Liver (tissue), 9 donors: ENCODE data around the gene SIAH2. TPM values are rescaled to one million over a fixed set of nuclear protein-coding genes. Genes with fewer than 3 reads are reported as not detected.

Experiments
- DNase-seq: peaks from one replicate; pipeline ENCODE4 v3.0.0-alpha.2; 2017; ENCODE audit warnings: low spot score
- H3K27ac ChIP-seq, 2 donors: one replicate each; pipeline ENCODE4 v1.7.0; 2013; ENCODE audit warnings: inconsistent platforms in 2 of 2, low read length in 2 of 2, control low read depth in 1 of 2, low read depth in 1 of 2, mild to moderate bottlenecking in 1 of 2
- H3K27me3 ChIP-seq, 4 donors: one replicate each; pipeline versions ENCODE4 v1.6.1 to v1.7.0; 2013; ENCODE audit warnings: low read length in 3 of 4, inconsistent platforms in 1 of 4, mild to moderate bottlenecking in 1 of 4, moderate library complexity in 1 of 4; ENCODE audit not compliant: control insufficient read depth in 4 of 4, insufficient read depth in 4 of 4
- H3K36me3 ChIP-seq, 4 donors: one replicate each; pipeline versions ENCODE4 v1.6.1 to v1.7.0; 2013; ENCODE audit warnings: low read length in 3 of 4, mild to moderate bottlenecking in 3 of 4, low read depth in 1 of 4, moderate library complexity in 1 of 4; ENCODE audit not compliant: control insufficient read depth in 4 of 4, insufficient read depth in 3 of 4
- H3K4me1 ChIP-seq, 4 donors: one replicate each; pipeline versions ENCODE4 v1.6.1 to v1.7.0; 2013; ENCODE audit warnings: low read length in 3 of 4, mild to moderate bottlenecking in 3 of 4, moderate library complexity in 1 of 4; ENCODE audit not compliant: control insufficient read depth in 4 of 4, insufficient read depth in 4 of 4
- H3K4me3 ChIP-seq, 3 donors: one replicate each; pipeline versions ENCODE4 v1.6.1 to v1.7.0; 2013; ENCODE audit warnings: low read length in 3 of 3, control low read depth in 1 of 3, low read depth in 1 of 3, mild to moderate bottlenecking in 1 of 3
- H3K9ac ChIP-seq, 2 donors: one replicate each; pipeline ENCODE4 v1.7.0; 2013; ENCODE audit warnings: low read length in 2 of 2, mild to moderate bottlenecking in 2 of 2, moderate library complexity in 2 of 2, control low read depth in 1 of 2, low read depth in 1 of 2
- H3K9me3 ChIP-seq, 4 donors: one replicate each; pipeline versions ENCODE4 v1.6.1 to v1.7.0; 2013; ENCODE audit warnings: low read length in 3 of 4; ENCODE audit not compliant: control insufficient read depth in 4 of 4
- EGR1 ChIP-seq, 2 donors: IDR thresholded peaks; 2 replicates each; pipeline ENCODE4 v1.6.1; 2016 to 2018; ENCODE audit warnings: antibody characterized with exemption in 2 of 2, low read depth in 2 of 2
- FOXA1 ChIP-seq: IDR thresholded peaks from 2 replicates; pipeline ENCODE4 v1.6.1; 2016; ENCODE audit warnings: antibody characterized with exemption
- FOXA2 ChIP-seq: IDR thresholded peaks from 2 replicates; pipeline ENCODE4 v1.6.1; 2016; ENCODE audit warnings: antibody characterized with exemption
- GABPA ChIP-seq, 2 donors: IDR thresholded peaks in 1 of 2; conservative IDR thresholded peaks in 1 of 2; 2 replicates each; pipeline ENCODE4 v1.6.1; 2016; ENCODE audit warnings: antibody characterized with exemption in 2 of 2, mild to moderate bottlenecking in 1 of 2, moderate library complexity in 1 of 2
- HNF4A ChIP-seq, 2 donors: conservative IDR thresholded peaks; 2 replicates each; pipeline ENCODE4 v1.6.1; 2016; ENCODE audit warnings: antibody characterized with exemption in 2 of 2, mild to moderate bottlenecking in 2 of 2
- HNF4G ChIP-seq: IDR thresholded peaks from 2 replicates; pipeline ENCODE4 v1.6.1; 2016; ENCODE audit warnings: antibody characterized with exemption
- JUND ChIP-seq, 2 donors: IDR thresholded peaks; 2 replicates each; pipeline ENCODE4 v1.6.1; 2016; ENCODE audit warnings: antibody characterized with exemption in 2 of 2
- NR2F2 ChIP-seq: IDR thresholded peaks from 2 replicates; pipeline ENCODE4 v1.6.1; 2016; ENCODE audit warnings: antibody characterized with exemption
- RAD21 ChIP-seq, 2 donors: IDR thresholded peaks; 2 replicates each; pipeline ENCODE4 v1.6.1; 2016; ENCODE audit warnings: antibody characterized with exemption in 2 of 2, mild to moderate bottlenecking in 2 of 2
- RXRA ChIP-seq, 2 donors: IDR thresholded peaks; 2 replicates each; pipeline ENCODE4 v1.6.1; 2017 to 2018; ENCODE audit warnings: antibody characterized with exemption in 2 of 2, mild to moderate bottlenecking in 1 of 2
- SP1 ChIP-seq: IDR thresholded peaks from 2 replicates; pipeline ENCODE4 v1.6.1; 2018; ENCODE audit warnings: antibody characterized with exemption, mild to moderate bottlenecking
- TAF1 ChIP-seq: conservative IDR thresholded peaks from 2 replicates; pipeline ENCODE4 v1.6.1; 2016; ENCODE audit warnings: antibody characterized with exemption, mild to moderate bottlenecking
- YY1 ChIP-seq: IDR thresholded peaks from 2 replicates; pipeline ENCODE4 v1.6.1; 2016; ENCODE audit warnings: antibody characterized with exemption, mild to moderate bottlenecking
- WGBS: extraction: QIAGEN DNeasy Blood & Tissue Kit; methylation state at CpG from one replicate; pipeline ENCODE4 v1.1.7; 2013; 5-methylcytosine and 5-hydroxymethylcytosine counted together
- polyA plus RNA-seq, 2 donors: library from polyadenylated mRNA; stranded (reverse) in 1 of 2; unstranded in 1 of 2; fragments of 200-250 nt in 1 of 2; fragments of >200 nt in 1 of 2; fragmentation: Nextera tagmentation in 1 of 2; extraction: Ambion mirVana in 1 of 2; gene quantifications; one replicate each; pipeline versions ENCODE4 v1.2.1 to v1.2.3, GENCODE V29; 2013 to 2015
- total RNA-seq, 2 donors: library from RNA; depleted of rRNA; stranded (reverse); fragments of >200 nt; gene quantifications; one replicate each; pipeline ENCODE4 v1.2.3, GENCODE V29; 2014
- TF ChIP-seq, protein P1 (sequence below): IDR thresholded peaks from 2 replicates; pipeline ENCODE4 v1.6.1; 2016; ENCODE audit warnings: antibody characterized with exemption, mild to moderate bottlenecking
- TF ChIP-seq, protein P2 (sequence below): fragments of 150-350 bp; IDR thresholded peaks from 2 replicates; pipeline ENCODE4 v1.5.1; 2017; ENCODE audit warnings: improper control_type of control experiment, low read depth, low read length; ENCODE audit not compliant: missing input control
- TF ChIP-seq, protein P3 (sequence below): IDR thresholded peaks from 2 replicates; pipeline ENCODE4 v1.6.1; 2016; ENCODE audit warnings: antibody characterized with exemption
- TF ChIP-seq, protein P4 (sequence below): IDR thresholded peaks from 2 replicates; pipeline ENCODE4 v1.6.1; 2016; ENCODE audit warnings: antibody characterized with exemption
- TF ChIP-seq, protein P5 (sequence below): IDR thresholded peaks from 2 replicates; pipeline ENCODE4 v1.6.1; 2016; ENCODE audit warnings: antibody characterized with exemption
- donor health status: healthy.
- donor health status: healthy.
- donor health status: healthy.
- donor health status: healthy.
- donor health status: healthy.

SIAH2 gene
- total and polyA plus RNA-seq, 4 donors: 12.1 to 104 (median 20.3) TPM

DNA sequence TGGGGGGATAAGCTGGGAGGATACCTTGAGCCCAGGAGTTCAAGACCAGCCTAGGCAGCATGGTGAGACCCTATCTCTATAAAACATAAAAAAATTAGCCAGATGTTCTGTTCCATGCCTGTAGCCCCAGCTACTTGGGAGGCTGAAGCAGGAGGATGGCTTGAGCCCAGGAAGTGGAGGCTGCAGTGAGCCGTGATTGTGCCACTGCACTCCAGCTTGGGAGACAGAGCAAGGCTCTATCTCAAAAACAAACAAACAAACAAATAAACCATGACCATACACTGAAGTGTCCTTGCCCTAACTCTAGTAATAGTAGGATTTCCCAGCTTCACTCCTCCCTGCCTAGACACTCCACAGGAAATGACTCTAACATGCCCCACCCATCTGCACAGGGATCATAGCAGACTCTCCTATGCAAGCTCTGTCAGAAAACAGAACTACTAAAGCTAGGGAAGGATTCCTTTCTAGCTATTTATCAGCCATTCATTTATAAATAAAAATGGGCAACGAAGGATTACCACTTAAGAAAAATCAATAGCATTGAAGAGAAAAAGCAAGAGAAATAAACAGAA is 63.8 kb downstream of the SIAH2 start:
- TF ChIP-seq EGR1 (IDR thresholded peaks at IDR 0.05; ENCODE audit: low read depth in 2 of 2) (no peak), RXRA (IDR thresholded peaks at IDR 0.05) (no peak), FOXA2 (no peak), SP1 (no peak), YY1 (no peak), JUND (IDR thresholded peaks at IDR 0.05) (no peak), GABPA (IDR thresholded peaks at IDR 0.05 in 1 of 2, conservative IDR thresholded peaks at IDR 0.05 in 1 of 2) (no peak), HNF4A (conservative IDR thresholded peaks at IDR 0.05) (no peak), HNF4G (no peak), FOXA1 (no peak), TAF1 (no peak), RAD21 (IDR thresholded peaks at IDR 0.05) (no peak), NR2F2 (no peak)
- TF ChIP-seq, protein P1, sequence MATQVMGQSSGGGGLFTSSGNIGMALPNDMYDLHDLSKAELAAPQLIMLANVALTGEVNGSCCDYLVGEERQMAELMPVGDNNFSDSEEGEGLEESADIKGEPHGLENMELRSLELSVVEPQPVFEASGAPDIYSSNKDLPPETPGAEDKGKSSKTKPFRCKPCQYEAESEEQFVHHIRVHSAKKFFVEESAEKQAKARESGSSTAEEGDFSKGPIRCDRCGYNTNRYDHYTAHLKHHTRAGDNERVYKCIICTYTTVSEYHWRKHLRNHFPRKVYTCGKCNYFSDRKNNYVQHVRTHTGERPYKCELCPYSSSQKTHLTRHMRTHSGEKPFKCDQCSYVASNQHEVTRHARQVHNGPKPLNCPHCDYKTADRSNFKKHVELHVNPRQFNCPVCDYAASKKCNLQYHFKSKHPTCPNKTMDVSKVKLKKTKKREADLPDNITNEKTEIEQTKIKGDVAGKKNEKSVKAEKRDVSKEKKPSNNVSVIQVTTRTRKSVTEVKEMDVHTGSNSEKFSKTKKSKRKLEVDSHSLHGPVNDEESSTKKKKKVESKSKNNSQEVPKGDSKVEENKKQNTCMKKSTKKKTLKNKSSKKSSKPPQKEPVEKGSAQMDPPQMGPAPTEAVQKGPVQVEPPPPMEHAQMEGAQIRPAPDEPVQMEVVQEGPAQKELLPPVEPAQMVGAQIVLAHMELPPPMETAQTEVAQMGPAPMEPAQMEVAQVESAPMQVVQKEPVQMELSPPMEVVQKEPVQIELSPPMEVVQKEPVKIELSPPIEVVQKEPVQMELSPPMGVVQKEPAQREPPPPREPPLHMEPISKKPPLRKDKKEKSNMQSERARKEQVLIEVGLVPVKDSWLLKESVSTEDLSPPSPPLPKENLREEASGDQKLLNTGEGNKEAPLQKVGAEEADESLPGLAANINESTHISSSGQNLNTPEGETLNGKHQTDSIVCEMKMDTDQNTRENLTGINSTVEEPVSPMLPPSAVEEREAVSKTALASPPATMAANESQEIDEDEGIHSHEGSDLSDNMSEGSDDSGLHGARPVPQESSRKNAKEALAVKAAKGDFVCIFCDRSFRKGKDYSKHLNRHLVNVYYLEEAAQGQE: no peak
- TF ChIP-seq, protein P2, sequence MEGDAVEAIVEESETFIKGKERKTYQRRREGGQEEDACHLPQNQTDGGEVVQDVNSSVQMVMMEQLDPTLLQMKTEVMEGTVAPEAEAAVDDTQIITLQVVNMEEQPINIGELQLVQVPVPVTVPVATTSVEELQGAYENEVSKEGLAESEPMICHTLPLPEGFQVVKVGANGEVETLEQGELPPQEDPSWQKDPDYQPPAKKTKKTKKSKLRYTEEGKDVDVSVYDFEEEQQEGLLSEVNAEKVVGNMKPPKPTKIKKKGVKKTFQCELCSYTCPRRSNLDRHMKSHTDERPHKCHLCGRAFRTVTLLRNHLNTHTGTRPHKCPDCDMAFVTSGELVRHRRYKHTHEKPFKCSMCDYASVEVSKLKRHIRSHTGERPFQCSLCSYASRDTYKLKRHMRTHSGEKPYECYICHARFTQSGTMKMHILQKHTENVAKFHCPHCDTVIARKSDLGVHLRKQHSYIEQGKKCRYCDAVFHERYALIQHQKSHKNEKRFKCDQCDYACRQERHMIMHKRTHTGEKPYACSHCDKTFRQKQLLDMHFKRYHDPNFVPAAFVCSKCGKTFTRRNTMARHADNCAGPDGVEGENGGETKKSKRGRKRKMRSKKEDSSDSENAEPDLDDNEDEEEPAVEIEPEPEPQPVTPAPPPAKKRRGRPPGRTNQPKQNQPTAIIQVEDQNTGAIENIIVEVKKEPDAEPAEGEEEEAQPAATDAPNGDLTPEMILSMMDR: no peak
- TF ChIP-seq, protein P3, sequence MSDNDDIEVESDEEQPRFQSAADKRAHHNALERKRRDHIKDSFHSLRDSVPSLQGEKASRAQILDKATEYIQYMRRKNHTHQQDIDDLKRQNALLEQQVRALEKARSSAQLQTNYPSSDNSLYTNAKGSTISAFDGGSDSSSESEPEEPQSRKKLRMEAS: no peak
- TF ChIP-seq, protein P4, sequence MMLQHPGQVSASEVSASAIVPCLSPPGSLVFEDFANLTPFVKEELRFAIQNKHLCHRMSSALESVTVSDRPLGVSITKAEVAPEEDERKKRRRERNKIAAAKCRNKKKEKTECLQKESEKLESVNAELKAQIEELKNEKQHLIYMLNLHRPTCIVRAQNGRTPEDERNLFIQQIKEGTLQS: no peak
- DNase-seq: no peak
- H3K36me3 ChIP-seq: no peaks in the 10 kb centered on the region
- no peak overlapping the region for H3K9ac ChIP-seq
- 70% methylated on average over 2 of the region's 2 CpGs for WGBS
- no peaks in the 10 kb centered on the region for H3K27me3 ChIP-seq
- no peak overlapping the region for H3K4me3 ChIP-seq
- H3K9me3 ChIP-seq: no peaks in the 10 kb centered on the region
- H3K27ac ChIP-seq: no peak overlapping the region
- H3K4me1 ChIP-seq: peaks cover 0 to 5% (median 0%) of the 10 kb centered on the region in 4 donors

DNA sequence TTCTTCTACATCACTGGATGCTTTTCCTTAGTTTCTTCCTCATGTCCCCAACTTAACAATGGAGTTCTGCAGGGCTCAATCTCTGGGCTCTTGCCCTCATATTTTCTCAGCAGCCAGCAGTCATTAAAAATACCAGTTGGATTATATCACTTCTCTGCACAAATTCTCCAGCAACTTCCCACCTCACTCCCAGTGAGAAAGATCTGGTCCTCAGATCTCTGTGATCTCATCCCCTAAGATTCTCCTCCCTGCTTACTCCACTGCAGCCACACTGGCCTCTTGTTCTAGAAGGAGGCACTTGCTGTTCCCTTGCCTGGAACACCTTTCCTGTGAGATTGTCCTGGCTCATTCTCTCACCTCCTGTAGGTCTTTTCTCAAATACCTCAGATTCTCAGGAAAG is 65.3 kb downstream of the SIAH2 start:
- Histone ChIP-seq H3K36me3 (no peaks in the 10 kb centered on the region), H3K9ac (no peak overlapping the region), H3K4me1 (no peaks in the 10 kb centered on the region), H3K27me3 (no peaks in the 10 kb centered on the region), H3K27ac (no peak overlapping the region), H3K4me3 (no peak overlapping the region), H3K9me3 (no peaks in the 10 kb centered on the region)
- no peak for DNase-seq
- TF ChIP-seq FOXA1: no peak
- TF ChIP-seq, protein P4: no peak
- TF ChIP-seq, protein P3: no peak
- no peak for TF ChIP-seq NR2F2
- TF ChIP-seq, protein P2: no peak
- no peak for TF ChIP-seq SP1
- TF ChIP-seq RAD21 (IDR thresholded peaks at IDR 0.05): no peak
- no peak for TF ChIP-seq TAF1
- no peak for TF ChIP-seq HNF4G
- no peak for TF ChIP-seq HNF4A (conservative IDR thresholded peaks at IDR 0.05)
- no peak for TF ChIP-seq GABPA (IDR thresholded peaks at IDR 0.05 in 1 of 2, conservative IDR thresholded peaks at IDR 0.05 in 1 of 2)
- no peak for TF ChIP-seq RXRA (IDR thresholded peaks at IDR 0.05)
- TF ChIP-seq, protein P5, sequence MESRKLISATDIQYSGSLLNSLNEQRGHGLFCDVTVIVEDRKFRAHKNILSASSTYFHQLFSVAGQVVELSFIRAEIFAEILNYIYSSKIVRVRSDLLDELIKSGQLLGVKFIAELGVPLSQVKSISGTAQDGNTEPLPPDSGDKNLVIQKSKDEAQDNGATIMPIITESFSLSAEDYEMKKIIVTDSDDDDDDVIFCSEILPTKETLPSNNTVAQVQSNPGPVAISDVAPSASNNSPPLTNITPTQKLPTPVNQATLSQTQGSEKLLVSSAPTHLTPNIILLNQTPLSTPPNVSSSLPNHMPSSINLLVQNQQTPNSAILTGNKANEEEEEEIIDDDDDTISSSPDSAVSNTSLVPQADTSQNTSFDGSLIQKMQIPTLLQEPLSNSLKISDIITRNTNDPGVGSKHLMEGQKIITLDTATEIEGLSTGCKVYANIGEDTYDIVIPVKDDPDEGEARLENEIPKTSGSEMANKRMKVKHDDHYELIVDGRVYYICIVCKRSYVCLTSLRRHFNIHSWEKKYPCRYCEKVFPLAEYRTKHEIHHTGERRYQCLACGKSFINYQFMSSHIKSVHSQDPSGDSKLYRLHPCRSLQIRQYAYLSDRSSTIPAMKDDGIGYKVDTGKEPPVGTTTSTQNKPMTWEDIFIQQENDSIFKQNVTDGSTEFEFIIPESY: no peak
